HG03095 (cell line): Measurements from ENCODE around the gene ASCL1.

Source experiments
- ATAC-seq: cut with Tn5 transposase; IDR thresholded peaks from one replicate; pipeline ENCODE4 v1.9.1; 2021; ENCODE audit warnings: moderate library complexity; ENCODE audit not compliant: unreplicated experiment

The ASCL1 gene

GRCh38 chr12:102957339-102958050, at the start of gene ASCL1:
ASCL1 (plus strand) TSS chr12:102957674; CDS start chr12:102958245, 571 bp downstream.
- ATAC-seq: no peak

- ATAC-seq: no peak
Observed at GRCh38 chr12:102907918-102908317, 49.6 kb upstream of the ASCL1 start.

- ATAC-seq: no peak
Observed at GRCh38 chr12:102910137-102910536, 47.3 kb upstream of the ASCL1 start.

GRCh38 chr12:102910792-102911191, 46.7 kb upstream of the ASCL1 start:
- no peak for ATAC-seq

DNA sequence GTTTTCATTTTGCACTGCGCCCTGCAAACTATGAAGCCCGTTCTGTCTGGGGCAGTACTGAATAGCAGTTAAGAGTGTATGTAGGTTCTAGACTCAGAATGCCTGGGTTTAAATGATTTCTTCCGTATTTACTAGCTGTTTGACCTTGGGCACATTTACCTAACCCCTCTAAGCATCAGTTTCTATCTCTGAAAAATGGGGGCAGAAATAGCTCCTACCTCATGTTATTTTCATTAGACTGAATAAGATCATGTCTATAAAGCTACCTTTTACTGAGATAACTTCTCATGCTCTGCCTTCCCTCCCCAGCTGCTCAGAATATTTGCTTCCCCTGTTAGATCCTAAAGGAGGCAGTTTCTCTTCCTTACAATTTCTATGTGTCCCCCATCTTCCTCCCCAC, 46.2 kb upstream of the ASCL1 start:
- no peak for ATAC-seq

- ATAC-seq: no peak
Observed at GRCh38 chr12:102912258-102912657, 45.2 kb upstream of the ASCL1 start.

GRCh38 chr12:102913453-102914226, 43.8 kb upstream of the ASCL1 start:
- no peak for ATAC-seq

DNA sequence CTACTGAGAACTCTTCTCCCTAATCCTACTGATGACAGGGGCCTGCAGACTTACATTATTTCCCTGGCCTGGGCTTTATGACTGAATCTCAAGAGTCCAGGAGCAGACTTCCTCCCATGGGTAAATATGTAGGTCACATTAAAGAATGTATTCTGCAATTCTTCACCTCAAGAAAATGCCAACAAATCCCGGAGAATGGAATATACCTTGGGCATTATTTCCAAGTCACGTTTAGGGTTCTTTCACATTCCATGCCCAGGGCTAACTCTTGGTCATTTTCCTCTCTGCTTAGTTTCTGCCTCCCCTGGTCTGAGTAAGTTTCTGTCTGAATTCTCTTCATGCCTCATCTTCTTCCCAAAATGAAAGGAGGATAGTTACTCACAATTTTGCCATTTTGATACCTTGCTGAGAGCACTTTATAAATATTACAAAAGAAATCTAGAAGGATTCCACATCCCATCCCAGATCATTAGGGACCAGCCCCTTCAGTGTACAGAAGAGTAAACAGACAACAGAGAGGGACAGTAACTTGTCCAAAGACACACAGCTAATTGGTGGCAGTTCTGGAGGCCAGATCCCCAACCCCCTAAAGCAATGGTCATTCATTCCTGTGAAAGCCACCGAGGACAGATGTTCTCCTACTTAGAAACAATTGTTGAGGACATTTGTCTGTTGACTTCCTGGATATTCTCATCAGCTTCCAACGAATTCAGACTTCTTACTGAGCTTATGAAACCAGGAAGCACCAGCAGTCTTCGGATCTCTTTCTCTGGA, 41.0 kb upstream of the ASCL1 start:
- ATAC-seq: no peak

DNA sequence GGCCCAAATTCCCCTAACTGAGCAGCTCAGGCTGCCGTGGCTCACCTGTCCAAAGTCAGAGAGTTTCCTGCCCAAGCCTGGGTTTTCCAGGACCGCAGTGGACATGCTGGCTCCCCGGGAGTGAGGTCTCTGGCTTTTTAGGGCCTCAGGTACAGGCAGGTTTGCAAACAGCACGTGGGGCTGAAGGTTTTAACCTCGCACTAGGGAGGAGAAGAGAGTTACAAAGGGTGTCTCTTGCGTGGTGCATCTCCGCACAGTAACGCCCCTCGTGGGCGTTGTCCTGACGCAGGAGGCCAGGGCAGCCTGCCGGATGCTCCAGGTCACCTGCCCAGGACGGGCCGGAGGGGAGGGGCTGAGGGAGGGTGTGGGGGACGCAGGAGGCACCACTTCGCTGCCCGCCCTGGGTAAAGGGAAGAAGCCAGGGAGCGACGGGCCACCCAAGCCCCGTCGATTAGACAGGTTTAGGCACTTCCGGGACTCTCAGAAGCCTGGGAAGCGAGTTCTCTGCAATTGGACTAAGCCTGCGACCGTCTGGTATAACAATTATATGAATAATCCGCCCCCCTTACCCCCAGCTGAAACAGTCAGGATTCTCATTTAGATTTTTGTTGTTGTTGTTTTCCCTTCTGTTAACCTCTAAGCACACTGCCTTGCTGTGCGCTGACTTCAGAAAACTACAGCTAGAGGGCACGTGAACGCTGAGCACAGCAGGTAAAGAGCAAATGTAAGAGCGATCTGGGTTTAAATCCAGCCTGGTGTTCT, 40.3 kb upstream of the ASCL1 start, which contains the start of gene PAH:
Gene PAH, minus strand, starts transcription at position 219 of the 762 bp plus-strand sequence. Its CDS starts 114 bp downstream, at position 105.
- no peak for ATAC-seq

DNA sequence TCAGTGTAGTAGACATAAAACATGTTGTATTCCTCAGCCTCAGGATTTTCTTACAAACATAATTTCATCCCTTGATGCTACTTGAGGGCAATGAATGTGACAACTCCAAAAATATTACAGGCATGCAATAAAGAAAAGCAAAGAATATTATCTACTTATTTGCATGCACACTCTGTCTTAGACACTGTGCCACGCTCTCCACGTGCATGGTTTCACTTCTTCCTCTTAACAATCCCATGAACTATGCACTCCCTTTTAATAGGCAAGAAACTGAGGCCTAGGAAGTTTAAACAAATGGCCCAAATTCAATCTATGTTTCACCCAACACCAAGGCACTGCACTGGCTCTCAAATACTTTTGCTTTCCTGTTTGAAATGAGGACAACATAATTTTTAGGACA, 38.6 kb upstream of the ASCL1 start:
- no peak for ATAC-seq

GRCh38 chr12:102920271-102920670, 37.2 kb upstream of the ASCL1 start:
- no peak for ATAC-seq

GRCh38 chr12:102921240-102921639, 36.2 kb upstream of the ASCL1 start:
- no peak for ATAC-seq

- ATAC-seq: no peak
Observed at GRCh38 chr12:102927220-102927619, 30.3 kb upstream of the ASCL1 start.

DNA sequence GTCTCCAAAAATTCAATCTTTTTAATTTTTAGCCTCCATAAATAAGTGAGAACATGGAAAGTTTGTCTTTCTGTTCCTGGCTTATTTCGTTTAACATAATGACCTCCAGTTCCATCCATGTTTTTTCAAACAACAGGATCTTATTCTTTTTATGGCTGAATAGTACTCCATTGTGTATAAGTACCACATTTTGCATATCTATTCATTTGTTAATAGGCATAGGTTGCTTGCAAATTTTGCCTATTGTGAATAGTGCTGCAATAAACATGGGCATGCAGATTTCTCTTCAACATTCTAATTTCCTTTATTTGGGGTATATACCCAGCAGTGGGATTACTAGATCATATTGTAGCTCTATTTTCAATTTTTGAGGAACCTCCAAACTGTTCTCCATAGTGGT, 24.3 kb upstream of the ASCL1 start:
- ATAC-seq: no peak

GRCh38 chr12:102939059-102939458, 18.4 kb upstream of the ASCL1 start:
- no peak for ATAC-seq

DNA sequence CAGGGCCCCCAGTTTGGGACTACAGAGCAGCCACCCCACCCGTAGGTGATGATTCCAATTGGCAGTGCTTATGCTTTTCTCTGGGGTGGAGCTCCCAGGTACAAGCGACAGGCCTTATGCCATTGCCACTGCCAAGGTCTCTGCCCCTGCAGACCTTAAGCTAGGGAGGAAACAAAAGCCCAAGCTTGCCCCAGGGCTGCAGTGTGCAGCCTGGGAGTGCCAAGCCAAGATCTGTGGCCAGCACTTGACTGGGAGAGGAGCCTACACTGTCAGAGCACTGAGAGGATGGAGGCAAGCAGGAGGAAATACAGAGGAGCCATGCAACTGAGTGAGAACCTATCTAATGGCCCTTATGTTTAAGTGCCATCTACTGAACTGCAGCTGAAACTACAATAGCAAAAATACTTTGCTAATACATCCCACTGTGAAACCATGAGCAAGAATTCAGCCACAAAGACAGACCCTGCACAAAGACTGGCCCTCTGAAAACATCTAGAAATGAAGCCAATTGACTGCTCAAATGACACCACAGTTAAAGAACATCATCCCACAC, 17.7 kb upstream of the ASCL1 start:
- no peak for ATAC-seq

DNA sequence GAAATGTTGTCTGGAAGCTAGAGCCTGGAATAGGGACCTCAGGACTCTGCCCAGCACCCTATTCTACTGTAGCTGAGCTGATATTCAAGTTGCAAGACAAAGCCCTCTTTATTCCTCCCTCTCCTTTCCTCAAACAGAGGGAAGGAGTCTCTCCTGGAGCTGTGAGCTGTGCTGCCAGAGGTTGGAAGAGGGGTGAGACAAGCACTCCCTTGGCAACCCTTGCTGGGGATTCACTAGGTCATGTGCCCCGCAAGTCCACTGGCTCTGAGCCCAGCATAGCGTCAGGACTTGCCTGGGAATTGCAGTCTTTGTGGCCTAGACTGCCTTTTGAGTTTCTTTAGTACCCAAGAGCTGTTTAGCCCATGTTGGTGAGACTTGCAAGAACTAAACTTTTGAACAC, 11.4 kb upstream of the ASCL1 start:
- no peak for ATAC-seq

- no peak for ATAC-seq
Observed at GRCh38 chr12:102948941-102949352, 8.5 kb upstream of the ASCL1 start.

- ATAC-seq: no peak
Observed at GRCh38 chr12:102950107-102950949, 7.1 kb upstream of the ASCL1 start.
